Peyer's patch (tissue), 4 donors: ENCODE results near the gene RABGAP1.

Experiments
- CTCF ChIP-seq, 6 experiments: fragments of 450-650 bp in 4 of 6; fragments of 200-600 bp in 2 of 6; sonication (generic) in 1 of 6; IDR thresholded peaks; one replicate each; pipeline ENCODE4 v1.5.1; 2017 to 2019; ENCODE audit warnings: antibody characterized with exemption in 6 of 6, mild to moderate bottlenecking in 3 of 6, moderate library complexity in 1 of 6
- POLR2A ChIP-seq, 2 donors: fragments of 450-650 bp; IDR thresholded peaks; one replicate each; pipeline ENCODE4 v1.5.1; 2017; ENCODE audit warnings: antibody characterized with exemption in 2 of 2, mild to moderate bottlenecking in 2 of 2, moderate library complexity in 2 of 2

GRCh38 chr9:122975196-122975595 is 34.4 kb downstream of the RABGAP1 start:
- TF ChIP-seq CTCF (IDR thresholded peaks at IDR 0.05) (no peak), POLR2A (IDR thresholded peaks at IDR 0.05) (no peak)
